ENCODE measurements around the gene KRTAP10-4.
"Not testable (repeated sequence)": the region's sequence is repeated elsewhere in the genome, so short reads cannot be mapped to it uniquely, and the experiment has no call there.

Gene KRTAP10-4

GRCh38 chr21:44592446-44593311, 19.1 kb downstream of the KRTAP10-4 start, which contains the start of gene KRTAP10-6:
KRTAP10-6 (minus strand) TSS chr21:44592505; CDS start chr21:44592484, 21 bp downstream.
- no peaks in the 10 kb centered on the region for H3K4me1 ChIP-seq (ENCODE audit: control insufficient read depth, insufficient read depth, low read length)

GRCh38 chr21:44593598-44594405, 20.3 kb downstream of the KRTAP10-4 start:
- Histone ChIP-seq H3K9ac (ENCODE audit: low read length) (no peak overlapping the region), H3K27ac (ENCODE audit: low read depth, low read length) (no peak overlapping the region), H3K4me1 (ENCODE audit: control insufficient read depth, insufficient read depth, low read length) (no peaks in the 10 kb centered on the region), H3K36me3 (ENCODE audit: control insufficient read depth, insufficient read depth, low read length) (no peaks in the 10 kb centered on the region), H3K27me3 (ENCODE audit: control insufficient read depth, insufficient read depth, low read length) (peaks cover 2% of the 10 kb centered on the region), H3K4me3 (ENCODE audit: low read length) (no peak overlapping the region)

More at GRCh38 chr21:44592446-44593311, 19.1 kb downstream of the KRTAP10-4 start, which contains the start of gene KRTAP10-6:
- Histone ChIP-seq H3K9ac (ENCODE audit: low read length) (no peak within 1 kb of the TSS), H3K36me3 (ENCODE audit: control insufficient read depth, insufficient read depth, low read length) (no peaks in the 10 kb centered on the region), H3K4me3 (ENCODE audit: low read length) (no peak within 1 kb of the TSS), H3K27ac (ENCODE audit: low read depth, low read length) (no peak within 1 kb of the TSS), H3K27me3 (ENCODE audit: control insufficient read depth, insufficient read depth, low read length) (peaks cover 2% of the 10 kb centered on the region)

- Histone ChIP-seq H3K27ac (ENCODE audit: low read depth, low read length) (no peak overlapping the region), H3K4me1 (ENCODE audit: control insufficient read depth, insufficient read depth, low read length) (no peaks in the 10 kb centered on the region), H3K36me3 (ENCODE audit: control insufficient read depth, insufficient read depth, low read length) (no peaks in the 10 kb centered on the region), H3K27me3 (ENCODE audit: control insufficient read depth, insufficient read depth, low read length) (no peaks in the 10 kb centered on the region), H3K9ac (ENCODE audit: low read length) (no peak overlapping the region), H3K4me3 (ENCODE audit: low read length) (no peak overlapping the region)
Measured at GRCh38 chr21:44594406-44594916, 20.9 kb downstream of the KRTAP10-4 start.

- Histone ChIP-seq H3K27ac (ENCODE audit: low read depth, low read length) (no peak overlapping the region), H3K36me3 (ENCODE audit: control insufficient read depth, insufficient read depth, low read length) (no peaks in the 10 kb centered on the region), H3K27me3 (ENCODE audit: control insufficient read depth, insufficient read depth, low read length) (no peaks in the 10 kb centered on the region), H3K4me1 (ENCODE audit: control insufficient read depth, insufficient read depth, low read length) (no peaks in the 10 kb centered on the region), H3K4me3 (ENCODE audit: low read length) (no peak overlapping the region), H3K9ac (ENCODE audit: low read length) (no peak overlapping the region)
Measured at GRCh38 chr21:44595524-44595923, 22.0 kb downstream of the KRTAP10-4 start.

GRCh38 chr21:44596068-44596725, 22.7 kb downstream of the KRTAP10-4 start:
- Histone ChIP-seq H3K27me3 (ENCODE audit: control insufficient read depth, insufficient read depth, low read length) (peaks cover 2% of the 10 kb centered on the region), H3K4me3 (ENCODE audit: low read length) (no peak overlapping the region), H3K27ac (ENCODE audit: low read depth, low read length) (no peak overlapping the region), H3K9ac (ENCODE audit: low read length) (no peak overlapping the region), H3K4me1 (ENCODE audit: control insufficient read depth, insufficient read depth, low read length) (no peaks in the 10 kb centered on the region), H3K36me3 (ENCODE audit: control insufficient read depth, insufficient read depth, low read length) (no peaks in the 10 kb centered on the region)

GRCh38 chr21:44598061-44598460, 24.5 kb downstream of the KRTAP10-4 start:
- Histone ChIP-seq H3K4me1 (ENCODE audit: control insufficient read depth, insufficient read depth, low read length) (no peaks in the 10 kb centered on the region), H3K4me3 (ENCODE audit: low read length) (no peak overlapping the region), H3K27ac (ENCODE audit: low read depth, low read length) (no peak overlapping the region), H3K36me3 (ENCODE audit: control insufficient read depth, insufficient read depth, low read length) (no peaks in the 10 kb centered on the region), H3K27me3 (ENCODE audit: control insufficient read depth, insufficient read depth, low read length) (peaks cover 2% of the 10 kb centered on the region), H3K9ac (ENCODE audit: low read length) (no peak overlapping the region)

- Histone ChIP-seq H3K27ac (ENCODE audit: low read depth, low read length) (no peak overlapping the region), H3K27me3 (ENCODE audit: control insufficient read depth, insufficient read depth, low read length) (peaks cover 2% of the 10 kb centered on the region), H3K9ac (ENCODE audit: low read length) (no peak overlapping the region), H3K4me3 (ENCODE audit: low read length) (no peak overlapping the region), H3K36me3 (ENCODE audit: control insufficient read depth, insufficient read depth, low read length) (no peaks in the 10 kb centered on the region), H3K4me1 (ENCODE audit: control insufficient read depth, insufficient read depth, low read length) (no peaks in the 10 kb centered on the region)
Measured at GRCh38 chr21:44599264-44600029, 25.9 kb downstream of the KRTAP10-4 start.

- not testable (repeated sequence) for H3K27me3 ChIP-seq (ENCODE audit: control insufficient read depth, insufficient read depth, low read length); H3K27ac ChIP-seq (ENCODE audit: low read depth, low read length); H3K36me3 ChIP-seq (ENCODE audit: control insufficient read depth, insufficient read depth, low read length); H3K4me3 ChIP-seq (ENCODE audit: low read length); H3K4me1 ChIP-seq (ENCODE audit: control insufficient read depth, insufficient read depth, low read length); H3K9ac ChIP-seq (ENCODE audit: low read length)
Measured at GRCh38 chr21:44600118-44600978, 26.8 kb downstream of the KRTAP10-4 start, which contains the start of gene KRTAP10-7. KRTAP10-7 (plus strand) TSS chr21:44600597; CDS start chr21:44600622, 25 bp downstream.

GRCh38 chr21:44601091-44601490, 27.6 kb downstream of the KRTAP10-4 start:
- not testable (repeated sequence) for H3K36me3 ChIP-seq (ENCODE audit: control insufficient read depth, insufficient read depth, low read length); H3K27me3 ChIP-seq (ENCODE audit: control insufficient read depth, insufficient read depth, low read length); H3K4me3 ChIP-seq (ENCODE audit: low read length); H3K9ac ChIP-seq (ENCODE audit: low read length); H3K27ac ChIP-seq (ENCODE audit: low read depth, low read length); H3K4me1 ChIP-seq (ENCODE audit: control insufficient read depth, insufficient read depth, low read length)

- Histone ChIP-seq H3K27ac (ENCODE audit: low read depth, low read length) (no peak overlapping the region), H3K36me3 (ENCODE audit: control insufficient read depth, insufficient read depth, low read length) (no peaks in the 10 kb centered on the region), H3K27me3 (ENCODE audit: control insufficient read depth, insufficient read depth, low read length) (peaks cover 2% of the 10 kb centered on the region), H3K4me3 (ENCODE audit: low read length) (no peak overlapping the region), H3K9ac (ENCODE audit: low read length) (no peak overlapping the region), H3K4me1 (ENCODE audit: control insufficient read depth, insufficient read depth, low read length) (no peaks in the 10 kb centered on the region)
Measured at GRCh38 chr21:44601596-44602462, 28.3 kb downstream of the KRTAP10-4 start.

Measured in rectal smooth muscle tissue (tissue), 1 donor.